Gastrocnemius medialis (tissue), 4 donors: ENCODE results near the gene SYT5. TPM values are rescaled to one million over a fixed set of nuclear protein-coding genes. Genes with fewer than 3 reads are reported as not detected.
"Not testable (repeated sequence)": the region's sequence is repeated elsewhere in the genome, so short reads cannot be mapped to it uniquely, and the experiment has no call there.

Experiments
- ATAC-seq, 2 donors: fragments of 150-250 bp; one replicate each; pipeline ENCODE4 v1.9.1; 2016
- DNase-seq, 2 donors: peaks; one replicate each; pipeline ENCODE4 v3.0.0-alpha.2; 2019
- H3K27ac ChIP-seq, 4 donors: fragments of 200-600 bp; sonication (generic); 1 replicate in 1 of 4; 2 replicates in 3 of 4; pipeline ENCODE4 v1.5.1; 2016 to 2018; ENCODE audit warnings: mild to moderate bottlenecking in 2 of 4, moderate library complexity in 1 of 4
- H3K27me3 ChIP-seq, 3 donors: fragments of 200-600 bp; sonication (generic) in 2 of 3; 1 replicate in 1 of 3; 2 replicates in 2 of 3; pipeline versions ENCODE4 v1.5.1 to v1.6.0; 2016 to 2019; ENCODE audit warnings: mild to moderate bottlenecking in 1 of 3, moderate library complexity in 1 of 3
- H3K36me3 ChIP-seq, 2 donors: fragments of 200-600 bp; sonication (generic) in 1 of 2; one replicate each; pipeline ENCODE4 v1.5.1; 2017 to 2018
- H3K4me1 ChIP-seq, 2 donors: fragments of 200-600 bp; sonication (generic) in 1 of 2; one replicate each; pipeline ENCODE4 v1.5.1; 2016 to 2017; ENCODE audit warnings: mild to moderate bottlenecking in 2 of 2
- H3K4me3 ChIP-seq, 4 donors: fragments of 200-600 bp; sonication (generic) in 3 of 4; 1 replicate in 1 of 4; 2 replicates in 3 of 4; pipeline ENCODE4 v1.5.1; 2016 to 2019; ENCODE audit warnings: mild to moderate bottlenecking in 2 of 4
- H3K9me3 ChIP-seq, 3 donors: fragments of 200-600 bp; sonication (generic) in 2 of 3; 1 replicate in 1 of 3; 2 replicates in 2 of 3; pipeline ENCODE4 v1.5.1; 2016 to 2019
- POLR2A ChIP-seq, 2 donors: fragments of 450-650 bp; IDR thresholded peaks; one replicate each; pipeline ENCODE4 v1.6.1; 2017; ENCODE audit warnings: antibody characterized with exemption in 2 of 2, mild to moderate bottlenecking in 2 of 2, moderate library complexity in 2 of 2
- in situ Hi-C, 4 donors: fragments of 200-750 bp; cut with MboI; loops; one replicate each; pipeline versions ENCODE4 v1.15.0 to v1.8.0; 2017; ENCODE audit warnings: low sequenced_read_pairs in 4 of 4
- intact Hi-C: fragments of 100-400 bp; cut with DNase I; formaldehyde crosslinking; loops from one replicate; pipeline ENCODE4 v1.15.1; 2023; ENCODE audit warnings: low total_unique reads
- total RNA-seq, 4 donors: library from RNA; depleted of rRNA; stranded (reverse); fragments of >200 nt; gene quantifications; one replicate each; pipeline versions ENCODE4 v1.1.0 to v1.2.3, GENCODE V29; 2016
- TF ChIP-seq, protein P1 (sequence below), 5 experiments: fragments of 450-650 bp in 3 of 5; fragments of 200-600 bp in 2 of 5; sonication (generic) in 2 of 5; IDR thresholded peaks in 4 of 5; conservative IDR thresholded peaks in 1 of 5; 1 replicate in 4 of 5; 2 replicates in 1 of 5; pipeline ENCODE4 v1.5.1; 2016 to 2019; ENCODE audit warnings: antibody characterized with exemption in 5 of 5, mild to moderate bottlenecking in 3 of 5, moderate library complexity in 3 of 5

SYT5 gene
- total RNA-seq, 4 donors from 2014 or later = not detected

- no peak for TF ChIP-seq POLR2A (IDR thresholded peaks at IDR 0.05)
- TF ChIP-seq, protein P1, sequence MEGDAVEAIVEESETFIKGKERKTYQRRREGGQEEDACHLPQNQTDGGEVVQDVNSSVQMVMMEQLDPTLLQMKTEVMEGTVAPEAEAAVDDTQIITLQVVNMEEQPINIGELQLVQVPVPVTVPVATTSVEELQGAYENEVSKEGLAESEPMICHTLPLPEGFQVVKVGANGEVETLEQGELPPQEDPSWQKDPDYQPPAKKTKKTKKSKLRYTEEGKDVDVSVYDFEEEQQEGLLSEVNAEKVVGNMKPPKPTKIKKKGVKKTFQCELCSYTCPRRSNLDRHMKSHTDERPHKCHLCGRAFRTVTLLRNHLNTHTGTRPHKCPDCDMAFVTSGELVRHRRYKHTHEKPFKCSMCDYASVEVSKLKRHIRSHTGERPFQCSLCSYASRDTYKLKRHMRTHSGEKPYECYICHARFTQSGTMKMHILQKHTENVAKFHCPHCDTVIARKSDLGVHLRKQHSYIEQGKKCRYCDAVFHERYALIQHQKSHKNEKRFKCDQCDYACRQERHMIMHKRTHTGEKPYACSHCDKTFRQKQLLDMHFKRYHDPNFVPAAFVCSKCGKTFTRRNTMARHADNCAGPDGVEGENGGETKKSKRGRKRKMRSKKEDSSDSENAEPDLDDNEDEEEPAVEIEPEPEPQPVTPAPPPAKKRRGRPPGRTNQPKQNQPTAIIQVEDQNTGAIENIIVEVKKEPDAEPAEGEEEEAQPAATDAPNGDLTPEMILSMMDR (IDR thresholded peaks at IDR 0.05 in 4 of 5, conservative IDR thresholded peaks at IDR 0.05 in 1 of 5) = no peak
- no peak overlapping the region for H3K4me3 ChIP-seq
- peaks cover 12 to 13% of the 10 kb centered on the region in 2 donors for H3K4me1 ChIP-seq
- no peak overlapping the region for H3K27ac ChIP-seq
- H3K27me3 ChIP-seq = peaks cover 97 to 98% (median 97%) of the 10 kb centered on the region in 3 donors
- in situ Hi-C loops (no loop called here), intact Hi-C loops (no loop called here)
- no peaks in the 10 kb centered on the region for H3K36me3 ChIP-seq
- DNase-seq = no peak
- ATAC-seq = no peak
- no peaks in the 10 kb centered on the region for H3K9me3 ChIP-seq
These were observed 5.5 kb downstream of the SYT5 start for GRCh38 chr19:55174425-55175116.

GRCh38 chr19:55173714-55174409, 6.2 kb downstream of the SYT5 start:
- TF ChIP-seq, protein P1 (IDR thresholded peaks at IDR 0.05 in 4 of 5, conservative IDR thresholded peaks at IDR 0.05 in 1 of 5) = no peak
- no peak for TF ChIP-seq POLR2A (IDR thresholded peaks at IDR 0.05)
- DNase-seq = no peak
- Histone ChIP-seq H3K9me3 (no peaks in the 10 kb centered on the region), H3K36me3 (no peaks in the 10 kb centered on the region), H3K27me3 (peaks cover 97 to 98% (median 97%) of the 10 kb centered on the region in 3 donors), H3K4me1 (peaks cover 6 to 7% of the 10 kb centered on the region in 2 donors), H3K27ac (no peak overlapping the region), H3K4me3 (peak overlapping the region in 3 of 4 donors; percentile 10 to 40 (median 27))
- in situ Hi-C loops = no loop called here
- ATAC-seq = peak in 1 of 2 donors; percentile 35
- intact Hi-C loops = no loop called here

DNA sequence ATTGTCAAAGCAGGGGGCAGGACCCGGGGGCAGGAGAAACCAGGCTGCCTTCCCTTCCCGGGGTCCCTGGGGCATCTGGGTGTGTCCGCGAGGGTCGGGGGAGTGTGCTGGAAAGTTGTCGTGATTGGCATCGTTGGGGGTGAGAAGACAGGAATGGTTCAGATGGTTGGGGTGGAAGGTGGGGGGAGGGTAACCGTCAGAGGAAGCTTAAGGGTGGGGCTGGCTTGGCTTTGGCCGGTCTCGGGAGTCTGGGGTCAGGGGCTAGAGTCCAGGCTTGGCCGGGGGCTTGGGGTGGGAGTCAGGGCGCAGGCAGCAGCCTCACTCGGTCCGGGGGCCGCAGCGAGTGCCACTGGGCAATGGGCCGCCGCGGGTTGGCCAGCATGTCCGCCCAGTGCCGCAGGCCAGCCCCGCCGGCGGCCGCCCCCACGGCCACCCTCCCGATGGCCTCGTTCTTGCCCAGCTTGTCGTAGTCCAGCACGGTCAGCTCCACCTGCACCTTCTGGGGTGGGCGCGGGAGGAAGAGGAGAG, 6.8 kb downstream of the SYT5 start:
- intact Hi-C loops (no loop called here), in situ Hi-C loops (no loop called here)
- H3K27ac ChIP-seq = no peak overlapping the region
- ATAC-seq (no peak), DNase-seq (no peak)
- H3K9me3 ChIP-seq = no peaks in the 10 kb centered on the region
- H3K4me3 ChIP-seq = peak overlapping the region in 3 of 4 donors; percentile 10 to 40 (median 27)
- H3K27me3 ChIP-seq = peaks cover 96 to 100% (median 100%) of the 10 kb centered on the region in 3 donors
- H3K4me1 ChIP-seq = peaks cover 3 to 7% of the 10 kb centered on the region in 2 donors
- no peaks in the 10 kb centered on the region for H3K36me3 ChIP-seq
- no peak for TF ChIP-seq POLR2A (IDR thresholded peaks at IDR 0.05)
- TF ChIP-seq, protein P1 (IDR thresholded peaks at IDR 0.05 in 4 of 5, conservative IDR thresholded peaks at IDR 0.05 in 1 of 5) = no peak

GRCh38 chr19:55172741-55173140, 7.3 kb downstream of the SYT5 start:
- H3K27me3 ChIP-seq = peaks cover 93 to 99% (median 99%) of the 10 kb centered on the region in 3 donors
- intact Hi-C loops (no loop called here), in situ Hi-C loops (no loop called here)
- no peaks in the 10 kb centered on the region for H3K9me3 ChIP-seq
- DNase-seq (no peak), ATAC-seq (no peak)
- peaks cover 3 to 7% of the 10 kb centered on the region in 2 donors for H3K4me1 ChIP-seq
- TF ChIP-seq POLR2A (IDR thresholded peaks at IDR 0.05) = no peak
- TF ChIP-seq, protein P1 (IDR thresholded peaks at IDR 0.05 in 4 of 5, conservative IDR thresholded peaks at IDR 0.05 in 1 of 5) = no peak
- no peaks in the 10 kb centered on the region for H3K36me3 ChIP-seq
- H3K27ac ChIP-seq = no peak overlapping the region
- no peak overlapping the region for H3K4me3 ChIP-seq

GRCh38 chr19:55172318-55172717, 7.8 kb downstream of the SYT5 start:
- ATAC-seq, H3K27ac ChIP-seq, H3K9me3 ChIP-seq, intact Hi-C loops, H3K36me3 ChIP-seq, H3K4me1 ChIP-seq, H3K4me3 ChIP-seq, DNase-seq, in situ Hi-C loops: not testable (repeated sequence)
- H3K27me3 ChIP-seq = peaks cover 93 to 99% (median 98%) of the 10 kb centered on the region in 3 donors
